Measurements from ENCODE around the gene PRPF40A.

Gene PRPF40A

GRCh38 chr2:152613235-152613634 is 104.0 kb downstream of the PRPF40A start:
- DNase-seq: no peak

- DNase-seq: no peak
These were observed 105.6 kb downstream of the PRPF40A start for GRCh38 chr2:152611458-152612231.

- no peak for DNase-seq
These were observed 107.6 kb downstream of the PRPF40A start for GRCh38 chr2:152609699-152610098.

GRCh38 chr2:152609154-152609553 is 108.1 kb downstream of the PRPF40A start:
- no peak for DNase-seq

GRCh38 chr2:152607793-152608300 is 109.4 kb downstream of the PRPF40A start:
- no peak for DNase-seq

- no peak for DNase-seq
These were observed 110.3 kb downstream of the PRPF40A start for GRCh38 chr2:152606941-152607340.

- DNase-seq: no peak
These were observed 111.2 kb downstream of the PRPF40A start for GRCh38 chr2:152606081-152606480.

- no peak for DNase-seq
These were observed 114.1 kb downstream of the PRPF40A start for GRCh38 chr2:152603166-152603565.

- DNase-seq: no peak
These were observed 114.5 kb downstream of the PRPF40A start for GRCh38 chr2:152602750-152603149.
